Measurements from ENCODE around the gene SLCO4A1.

Gene SLCO4A1

GRCh38 chr20:62705627-62706026 is 63.3 kb downstream of the SLCO4A1 start:
- TF ChIP-seq POLR2AphosphoS5 (IDR thresholded peaks at IDR 0.05; ENCODE audit: low read depth, low read length) (no peak), TAF1 (IDR thresholded peaks at IDR 0.05; ENCODE audit: borderline replicate concordance, insufficient read depth, low read length) (no peak), REST (IDR thresholded peaks at IDR 0.05; ENCODE audit: insufficient read depth in 1 of 2, low read depth in 2 of 2, low read length in 2 of 2) (no peak), SIN3A (IDR thresholded peaks at IDR 0.05; ENCODE audit: borderline replicate concordance, insufficient read depth, low read length) (no peak), FOXP2 (optimal IDR thresholded peaks at IDR 0.05; ENCODE audit: borderline replicate concordance, extremely low read depth, extremely low read length, insufficient read depth) (no peak)

- TF ChIP-seq TAF1 (IDR thresholded peaks at IDR 0.05; ENCODE audit: borderline replicate concordance, insufficient read depth, low read length) = no peak
- TF ChIP-seq SIN3A (IDR thresholded peaks at IDR 0.05; ENCODE audit: borderline replicate concordance, insufficient read depth, low read length) = no peak
- TF ChIP-seq FOXP2 (optimal IDR thresholded peaks at IDR 0.05; ENCODE audit: borderline replicate concordance, extremely low read depth, extremely low read length, insufficient read depth) = no peak
- TF ChIP-seq REST (IDR thresholded peaks at IDR 0.05; ENCODE audit: insufficient read depth in 1 of 2, low read depth in 2 of 2, low read length in 2 of 2) = no peak
- TF ChIP-seq POLR2AphosphoS5 (IDR thresholded peaks at IDR 0.05; ENCODE audit: low read depth, low read length) = no peak
Observed at GRCh38 chr20:62706344-62706743, 64.0 kb downstream of the SLCO4A1 start.

- TF ChIP-seq POLR2AphosphoS5 (IDR thresholded peaks at IDR 0.05; ENCODE audit: low read depth, low read length) (no peak), REST (IDR thresholded peaks at IDR 0.05; ENCODE audit: insufficient read depth in 1 of 2, low read depth in 2 of 2, low read length in 2 of 2) (no peak), TAF1 (IDR thresholded peaks at IDR 0.05; ENCODE audit: borderline replicate concordance, insufficient read depth, low read length) (no peak)
Observed at GRCh38 chr20:62706857-62707256, 64.6 kb downstream of the SLCO4A1 start.

- TF ChIP-seq SIN3A (IDR thresholded peaks at IDR 0.05; ENCODE audit: borderline replicate concordance, insufficient read depth, low read length) = no peak
- TF ChIP-seq REST (IDR thresholded peaks at IDR 0.05; ENCODE audit: insufficient read depth in 1 of 2, low read depth in 2 of 2, low read length in 2 of 2) = no peak
- TF ChIP-seq FOXP2 (optimal IDR thresholded peaks at IDR 0.05; ENCODE audit: borderline replicate concordance, extremely low read depth, extremely low read length, insufficient read depth) = no peak
- TF ChIP-seq TAF1 (IDR thresholded peaks at IDR 0.05; ENCODE audit: borderline replicate concordance, insufficient read depth, low read length) = no peak
Observed at GRCh38 chr20:62707276-62707920, 65.1 kb downstream of the SLCO4A1 start.
